Loucy (cell line): ENCODE measurements around the gene TRRAP.

Experiments used
- CTCF ChIP-seq: fragments of 200-600 bp; sonication (generic); conservative IDR thresholded peaks from 2 replicates; pipeline ENCODE4 v1.5.1; 2014; ENCODE audit warnings: mild to moderate bottlenecking, antibody characterized with exemption, low read length
- EZH2phosphoT487 ChIP-seq: fragments of 200-600 bp; IDR thresholded peaks from 2 replicates; pipeline ENCODE4 v1.6.1; 2018; ENCODE audit warnings: antibody characterized with exemption, mild to moderate bottlenecking, moderate library complexity, borderline replicate concordance

GRCh38 chr7:98837630-98837972, 40.7 kb upstream of the TRRAP start:
- no peak for TF ChIP-seq CTCF
- no peak for TF ChIP-seq EZH2phosphoT487
